ENCODE results near the gene IGDCC3.

The IGDCC3 gene

GRCh38 chr15:65329984-65330735 is 47.6 kb downstream of the IGDCC3 start:
- no peak overlapping the region for H2AFZ ChIP-seq (ENCODE audit: low read length)
- H3K4me2 ChIP-seq (ENCODE audit: low read length), result no peak overlapping the region
- TF ChIP-seq EZH2 (IDR thresholded peaks at IDR 0.05; ENCODE audit: borderline replicate concordance, low read length) (no peak), CTCF (IDR thresholded peaks at IDR 0.05; ENCODE audit: low read length) (no peak)
- H3K79me2 ChIP-seq (ENCODE audit: insufficient read depth, low read length), result no peaks in the 10 kb centered on the region
- no peaks in the 10 kb centered on the region for H3K9me3 ChIP-seq (ENCODE audit: low read length)
- no peaks in the 10 kb centered on the region for H3K4me1 ChIP-seq (ENCODE audit: insufficient read depth, low read length, severe bottlenecking)
- no peak overlapping the region for H3K9ac ChIP-seq (ENCODE audit: low read length)
- no peaks in the 10 kb centered on the region for H4K20me1 ChIP-seq (ENCODE audit: insufficient read depth, low read length)
- peaks cover 15% of the 10 kb centered on the region; the same call in 1 of the 2 replicates for H3K27me3 ChIP-seq (ENCODE audit: insufficient read depth, low read length)
- no peaks in the 10 kb centered on the region for H3K36me3 ChIP-seq (ENCODE audit: insufficient read depth, low read length)
- no peak overlapping the region for H3K4me3 ChIP-seq (ENCODE audit: low read depth, low read length, poor library complexity, severe bottlenecking)
- no peaks in the 10 kb centered on the region for H3K9me2 ChIP-seq (ENCODE audit: low read depth, low read length)
- no peaks in the 10 kb centered on the region for H3F3A ChIP-seq (ENCODE audit: insufficient read depth, low read length)
- no peak overlapping the region for H3K27ac ChIP-seq (ENCODE audit: low read depth, low read length, poor library complexity, severe bottlenecking)

- H3K36me3 ChIP-seq (ENCODE audit: insufficient read depth, low read length), result no peaks in the 10 kb centered on the region
- H3F3A ChIP-seq (ENCODE audit: insufficient read depth, low read length), result no peaks in the 10 kb centered on the region
- H2AFZ ChIP-seq (ENCODE audit: low read length), result no peak overlapping the region
- no peak overlapping the region for H3K4me2 ChIP-seq (ENCODE audit: low read length)
- no peak overlapping the region for H3K4me3 ChIP-seq (ENCODE audit: low read depth, low read length, poor library complexity, severe bottlenecking)
- H3K9ac ChIP-seq (ENCODE audit: low read length), result no peak overlapping the region
- H3K4me1 ChIP-seq (ENCODE audit: insufficient read depth, low read length, severe bottlenecking), result no peaks in the 10 kb centered on the region
- no peak overlapping the region for H3K27ac ChIP-seq (ENCODE audit: low read depth, low read length, poor library complexity, severe bottlenecking)
- H3K9me3 ChIP-seq (ENCODE audit: low read length), result no peaks in the 10 kb centered on the region
- H3K79me2 ChIP-seq (ENCODE audit: insufficient read depth, low read length), result no peaks in the 10 kb centered on the region
- no peaks in the 10 kb centered on the region for H4K20me1 ChIP-seq (ENCODE audit: insufficient read depth, low read length)
- no peaks in the 10 kb centered on the region for H3K9me2 ChIP-seq (ENCODE audit: low read depth, low read length)
- peaks cover 15% of the 10 kb centered on the region; the same call in 1 of the 2 replicates for H3K27me3 ChIP-seq (ENCODE audit: insufficient read depth, low read length)
- TF ChIP-seq EZH2 (IDR thresholded peaks at IDR 0.05; ENCODE audit: borderline replicate concordance, low read length), result no peak
- no peak for TF ChIP-seq CTCF (IDR thresholded peaks at IDR 0.05; ENCODE audit: low read length)
Measured at GRCh38 chr15:65329288-65329983, 48.4 kb downstream of the IGDCC3 start.

GRCh38 chr15:65328506-65329287 is 49.1 kb downstream of the IGDCC3 start:
- H3K36me3 ChIP-seq (ENCODE audit: insufficient read depth, low read length), result no peaks in the 10 kb centered on the region
- H3K4me1 ChIP-seq (ENCODE audit: insufficient read depth, low read length, severe bottlenecking), result no peaks in the 10 kb centered on the region
- no peak for TF ChIP-seq CTCF (IDR thresholded peaks at IDR 0.05; ENCODE audit: low read length)
- no peak for TF ChIP-seq EZH2 (IDR thresholded peaks at IDR 0.05; ENCODE audit: borderline replicate concordance, low read length)
- peaks cover 13% of the 10 kb centered on the region; the same call in 1 of the 2 replicates for H3K27me3 ChIP-seq (ENCODE audit: insufficient read depth, low read length)
- H2AFZ ChIP-seq (ENCODE audit: low read length), result no peak overlapping the region
- H3K27ac ChIP-seq (ENCODE audit: low read depth, low read length, poor library complexity, severe bottlenecking), result no peak overlapping the region
- H3K9ac ChIP-seq (ENCODE audit: low read length), result no peak overlapping the region
- H3K9me2 ChIP-seq (ENCODE audit: low read depth, low read length), result no peaks in the 10 kb centered on the region
- no peaks in the 10 kb centered on the region for H4K20me1 ChIP-seq (ENCODE audit: insufficient read depth, low read length)
- no peaks in the 10 kb centered on the region for H3K79me2 ChIP-seq (ENCODE audit: insufficient read depth, low read length)
- H3K9me3 ChIP-seq (ENCODE audit: low read length), result no peaks in the 10 kb centered on the region
- no peaks in the 10 kb centered on the region for H3F3A ChIP-seq (ENCODE audit: insufficient read depth, low read length)
- H3K4me3 ChIP-seq (ENCODE audit: low read depth, low read length, poor library complexity, severe bottlenecking), result no peak overlapping the region
- H3K4me2 ChIP-seq (ENCODE audit: low read length), result no peak overlapping the region
